Naive B cell (primary cell): ENCODE results near the gene EGFL6. TPM values are rescaled to one million over a fixed set of nuclear protein-coding genes. Genes with fewer than 3 reads are reported as not detected.

Experiments used
- ATAC-seq, 2 donors: fragments of 150-1000 bp; cut with Tn5 transposase; 2 replicates each; pipeline ENCODE4 v1.10.0; 2021; ENCODE audit warnings: low read depth in 2 of 2, mild to moderate bottlenecking in 2 of 2, moderate library complexity in 2 of 2
- DNase-seq: peaks from one replicate; pipeline ENCODE4 v3.0.0; 2022
- H3K27ac Mint-ChIP-seq, 6 donors: one replicate each; pipeline ENCODE4 v1.8.0; 2020 to 2022; ENCODE audit warnings: mild to moderate bottlenecking in 6 of 6, mixed read lengths in 6 of 6, moderate library complexity in 5 of 6, inconsistent platforms in 2 of 6
- H3K27me3 Mint-ChIP-seq, 3 donors: one replicate each; pipeline ENCODE4 v1.8.0; 2021 to 2022; ENCODE audit warnings: mixed read lengths in 3 of 3, mild to moderate bottlenecking in 1 of 3
- H3K36me3 Mint-ChIP-seq, 2 donors: one replicate each; pipeline ENCODE4 v1.8.0; 2020 to 2022; ENCODE audit warnings: mixed read lengths in 2 of 2, inconsistent platforms in 1 of 2, mild to moderate bottlenecking in 1 of 2
- H3K4me1 Mint-ChIP-seq, 3 donors: one replicate each; pipeline ENCODE4 v1.8.0; 2020 to 2022; ENCODE audit warnings: mixed read lengths in 3 of 3, inconsistent platforms in 1 of 3, mild to moderate bottlenecking in 1 of 3, moderate library complexity in 1 of 3
- H3K4me3 Mint-ChIP-seq, 8 donors: one replicate each; pipeline ENCODE4 v1.8.0; 2020 to 2022; ENCODE audit warnings: mild to moderate bottlenecking in 8 of 8, mixed read lengths in 8 of 8, moderate library complexity in 8 of 8, inconsistent platforms in 2 of 8
- H3K9me3 Mint-ChIP-seq, 7 donors: one replicate each; pipeline ENCODE4 v1.8.0; 2020 to 2022; ENCODE audit warnings: mixed read lengths in 7 of 7, mild to moderate bottlenecking in 5 of 7, inconsistent platforms in 2 of 7, moderate library complexity in 1 of 7
- polyA plus RNA-seq, 6 donors: library from polyadenylated mRNA; unstranded; fragments of 300-500 nt; fragmentation: Illumina TruSeq; gene quantifications; one replicate each; pipeline ENCODE4 v1.2.3, GENCODE V29; 2021; ENCODE audit warnings: low read depth in 6 of 6

EGFL6 gene
- polyA plus RNA-seq, 6 donors from 2014 or later = not detected

DNA sequence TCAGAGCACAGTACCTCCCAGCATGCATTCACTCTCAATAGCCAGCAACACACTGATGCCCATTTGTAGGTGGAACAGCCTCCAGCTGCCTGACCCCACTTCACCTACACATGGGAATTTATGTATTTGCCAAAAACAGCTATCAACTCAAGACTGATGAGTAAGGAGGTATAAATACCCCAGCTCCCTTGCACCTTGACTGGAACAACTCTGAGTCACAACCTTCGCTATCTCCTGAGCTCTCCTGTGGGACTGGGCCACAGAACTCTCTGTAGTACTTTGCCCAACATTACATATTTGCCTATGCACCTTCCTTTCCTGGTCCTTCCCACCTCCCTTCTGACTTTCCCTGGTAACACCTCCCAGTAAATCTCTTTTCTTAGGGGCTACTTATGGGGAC lies 16.5 kb upstream of the EGFL6 start:
- Mint-ChIP-seq H3K4me1 (no peaks in the 10 kb centered on the region), H3K9me3 (peaks cover 0 to 21% (median 2%) of the 10 kb centered on the region in 7 donors), H3K27me3 (peaks cover 0 to 56% (median 25%) of the 10 kb centered on the region in 3 donors), H3K27ac (no peak overlapping the region), H3K4me3 (no peak overlapping the region), H3K36me3 (peaks cover 0 to 5% of the 10 kb centered on the region in 2 donors)
- no peak for DNase-seq
- no peak for ATAC-seq

DNA sequence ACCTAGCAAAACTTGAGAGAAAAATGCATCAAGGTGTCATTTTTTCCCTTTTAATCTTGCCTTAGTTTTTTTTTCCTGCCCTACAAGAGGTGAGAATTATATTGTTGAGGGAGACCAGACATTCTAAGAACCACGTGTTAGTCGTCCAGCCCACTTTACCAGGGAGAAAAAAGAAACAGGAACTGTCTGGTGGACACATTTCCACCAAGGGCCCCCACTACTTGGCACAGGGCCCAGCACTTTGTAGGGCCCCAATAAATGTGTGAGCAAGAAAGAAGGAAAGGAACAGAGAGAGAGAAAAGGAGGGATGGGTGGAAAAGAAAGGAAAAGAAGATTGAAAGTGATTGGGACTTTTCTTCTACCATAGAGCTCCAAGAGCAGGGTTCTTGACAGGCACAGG lies 3.9 kb upstream of the EGFL6 start:
- no peak overlapping the region for H3K27ac Mint-ChIP-seq
- peaks cover 0 to 5% (median 0%) of the 10 kb centered on the region in 3 donors for H3K4me1 Mint-ChIP-seq
- no peaks in the 10 kb centered on the region for H3K36me3 Mint-ChIP-seq
- DNase-seq = no peak
- no peak overlapping the region for H3K4me3 Mint-ChIP-seq
- H3K27me3 Mint-ChIP-seq = peaks cover 18 to 71% (median 26%) of the 10 kb centered on the region in 3 donors
- no peak for ATAC-seq
- H3K9me3 Mint-ChIP-seq = peaks cover 0 to 10% (median 0%) of the 10 kb centered on the region in 7 donors

DNA sequence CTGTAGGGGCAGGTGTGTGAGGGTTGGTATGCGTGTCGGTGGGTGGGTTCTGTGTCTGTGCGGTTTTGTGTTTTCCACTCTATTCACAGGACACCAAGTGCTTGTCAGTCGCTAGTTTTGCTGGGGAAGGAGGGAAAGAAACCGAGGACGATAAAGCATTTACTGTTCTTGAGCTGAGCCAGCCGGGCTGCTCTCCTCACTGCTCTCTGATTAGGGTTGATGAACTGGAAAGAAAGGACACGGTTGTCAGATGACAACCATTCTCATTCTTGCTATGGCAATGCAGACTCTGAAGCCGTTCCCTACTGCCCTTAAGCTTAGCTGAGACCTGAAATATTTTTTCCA lies 832 bp downstream of the EGFL6 start:
- Mint-ChIP-seq H3K4me1 (peaks cover 0 to 5% (median 0%) of the 10 kb centered on the region in 3 donors), H3K9me3 (peaks cover 0 to 10% (median 0%) of the 10 kb centered on the region in 7 donors), H3K4me3 (peak overlapping the region in 6 of 8 donors; percentile 6 to 74 (median 42)), H3K36me3 (no peaks in the 10 kb centered on the region), H3K27ac (no peak overlapping the region), H3K27me3 (peaks cover 21 to 62% (median 28%) of the 10 kb centered on the region in 3 donors)
- no peak for DNase-seq
- no peak for ATAC-seq

DNA sequence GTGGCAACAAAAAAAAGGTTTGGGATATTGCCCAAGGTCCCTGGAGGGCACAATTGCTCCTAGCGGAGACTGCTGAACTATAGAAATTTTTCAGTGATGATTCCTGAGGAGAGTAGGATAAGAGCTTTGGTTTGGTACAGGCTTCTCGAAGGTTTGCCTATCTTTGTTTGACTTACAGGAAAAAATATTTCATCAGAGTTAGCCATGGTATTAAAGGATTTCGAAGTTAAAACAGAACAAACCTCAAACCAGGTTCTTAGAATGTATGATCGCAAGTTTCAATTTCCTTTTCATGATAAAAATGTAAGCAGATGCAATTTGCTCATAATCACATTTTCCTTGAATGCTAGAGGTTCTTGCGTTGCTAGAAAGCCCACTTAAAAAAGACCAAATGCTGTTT lies 1.7 kb downstream of the EGFL6 start:
- ATAC-seq (no peak), DNase-seq (no peak)
- Mint-ChIP-seq H3K9me3 (peaks cover 0 to 10% (median 5%) of the 10 kb centered on the region in 7 donors), H3K27me3 (peaks cover 21 to 58% (median 28%) of the 10 kb centered on the region in 3 donors), H3K36me3 (no peaks in the 10 kb centered on the region), H3K27ac (no peak overlapping the region), H3K4me1 (peaks cover 0 to 5% (median 0%) of the 10 kb centered on the region in 3 donors), H3K4me3 (no peak overlapping the region)

DNA sequence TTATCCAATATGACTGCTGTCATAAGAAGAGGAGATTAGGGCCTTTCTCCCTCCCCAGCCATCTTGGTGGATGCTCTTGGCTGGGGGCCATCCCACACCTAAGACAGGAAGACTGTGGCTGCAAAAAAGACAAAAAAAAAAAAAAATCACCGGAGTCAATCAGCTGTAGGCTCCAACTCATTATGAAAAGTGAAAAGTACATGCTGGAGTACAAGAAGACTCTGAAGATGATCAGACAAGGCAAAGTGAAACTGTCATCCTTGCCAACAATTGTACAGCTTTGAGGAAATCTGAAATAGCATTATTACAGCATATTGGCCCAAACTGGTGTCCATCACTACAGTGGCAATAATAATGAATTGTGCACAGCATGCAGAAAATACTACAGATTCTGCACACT lies 5.2 kb downstream of the EGFL6 start:
- Mint-ChIP-seq H3K36me3 (no peaks in the 10 kb centered on the region), H3K4me1 (peaks cover 0 to 5% (median 0%) of the 10 kb centered on the region in 3 donors), H3K27me3 (peaks cover 11 to 38% (median 11%) of the 10 kb centered on the region in 3 donors), H3K4me3 (no peak overlapping the region), H3K9me3 (peaks cover 0 to 20% (median 5%) of the 10 kb centered on the region in 7 donors), H3K27ac (no peak overlapping the region)
- no peak for ATAC-seq
- no peak for DNase-seq

DNA sequence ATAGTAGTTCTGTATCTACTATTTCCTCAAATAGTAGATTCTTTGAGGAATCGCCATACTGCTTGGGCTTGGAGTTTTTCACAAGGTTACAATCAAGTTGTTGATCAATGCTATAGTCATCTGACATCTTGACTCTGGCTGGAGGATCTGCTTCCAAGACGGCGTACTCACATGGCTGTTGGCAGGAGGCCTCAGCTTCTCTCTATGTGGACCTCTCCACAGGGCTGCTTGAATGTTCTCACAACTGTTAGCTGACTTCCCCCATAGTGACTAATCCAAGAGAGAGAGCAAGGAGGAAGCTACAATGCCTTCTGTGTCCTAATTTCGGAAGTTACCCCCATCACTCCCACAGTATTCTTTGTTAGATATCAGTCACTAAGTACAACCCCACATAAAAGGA lies 10.3 kb downstream of the EGFL6 start:
- Mint-ChIP-seq H3K9me3 (peaks cover 6 to 26% (median 11%) of the 10 kb centered on the region in 7 donors), H3K36me3 (peaks cover 0 to 9% of the 10 kb centered on the region in 2 donors), H3K27ac (peak overlapping the region in 1 of 6 donors; percentile 36), H3K4me1 (no peaks in the 10 kb centered on the region), H3K27me3 (peaks cover 14 to 50% (median 17%) of the 10 kb centered on the region in 3 donors), H3K4me3 (no peak overlapping the region)
- ATAC-seq (no peak), DNase-seq (no peak)

DNA sequence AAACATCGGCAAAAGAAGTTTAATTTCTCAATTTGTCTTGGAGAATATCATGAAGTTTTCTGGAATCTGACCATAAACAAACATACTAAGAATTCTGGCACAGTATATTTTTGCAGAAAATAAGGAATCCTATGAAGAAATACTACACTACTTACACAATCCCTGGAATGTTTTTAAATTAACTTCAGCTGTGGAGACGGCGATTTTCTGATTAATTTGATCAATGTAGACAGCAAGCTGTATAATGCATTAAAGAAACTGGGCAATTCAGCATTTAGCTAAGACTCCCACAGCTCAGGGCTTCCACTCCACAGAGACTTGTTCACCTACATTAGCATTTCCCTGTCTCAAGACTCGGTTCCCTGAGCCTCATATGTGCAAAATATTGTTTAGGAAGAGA lies 12.2 kb downstream of the EGFL6 start:
- no peak overlapping the region for H3K4me3 Mint-ChIP-seq
- no peak for DNase-seq
- H3K9me3 Mint-ChIP-seq = peaks cover 6 to 26% (median 16%) of the 10 kb centered on the region in 7 donors
- no peaks in the 10 kb centered on the region for H3K4me1 Mint-ChIP-seq
- no peak for ATAC-seq
- no peak overlapping the region for H3K27ac Mint-ChIP-seq
- H3K36me3 Mint-ChIP-seq = peaks cover under 1 to 17% of the 10 kb centered on the region in 2 donors
- peaks cover 19 to 60% (median 28%) of the 10 kb centered on the region in 3 donors for H3K27me3 Mint-ChIP-seq

DNA sequence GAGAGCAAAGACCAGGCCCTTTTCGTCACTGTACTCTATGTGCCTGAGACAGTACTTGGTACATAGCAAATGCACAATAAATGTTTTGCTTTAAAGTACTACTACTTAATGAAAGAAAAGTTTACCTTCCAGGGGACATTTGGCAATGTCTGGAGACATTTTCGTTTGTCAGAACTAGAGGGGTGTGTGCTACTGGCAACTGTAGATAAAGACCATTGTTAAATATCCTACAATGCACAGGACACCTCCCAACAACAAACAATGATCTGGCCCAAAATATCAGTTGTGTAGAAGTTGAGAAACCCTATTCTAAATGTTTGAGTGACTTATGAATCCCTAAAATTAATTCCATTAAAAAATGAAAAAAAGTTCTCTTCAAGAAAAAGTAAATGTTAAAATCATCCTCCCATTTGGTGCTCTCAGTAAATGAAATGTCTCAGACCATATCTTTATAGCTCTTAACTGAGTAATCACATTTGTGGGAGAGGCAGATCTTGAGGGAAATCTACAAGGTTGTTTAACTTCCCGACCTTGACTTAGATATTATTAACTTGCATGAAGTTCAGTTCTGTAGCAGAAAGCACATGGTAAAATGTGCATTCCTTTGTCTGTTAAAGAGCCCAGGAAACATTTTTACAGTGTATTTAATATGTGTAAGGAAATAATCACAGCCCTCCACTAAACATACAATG lies 18.5 kb downstream of the EGFL6 start:
- no peak overlapping the region for H3K27ac Mint-ChIP-seq
- H3K4me1 Mint-ChIP-seq = no peaks in the 10 kb centered on the region
- H3K4me3 Mint-ChIP-seq = no peak overlapping the region
- peaks cover 0 to 19% (median 9%) of the 10 kb centered on the region in 7 donors for H3K9me3 Mint-ChIP-seq
- H3K36me3 Mint-ChIP-seq = peaks cover 5 to 11% of the 10 kb centered on the region in 2 donors
- DNase-seq (no peak), ATAC-seq (no peak)
- peaks cover 10 to 68% (median 21%) of the 10 kb centered on the region in 3 donors for H3K27me3 Mint-ChIP-seq

DNA sequence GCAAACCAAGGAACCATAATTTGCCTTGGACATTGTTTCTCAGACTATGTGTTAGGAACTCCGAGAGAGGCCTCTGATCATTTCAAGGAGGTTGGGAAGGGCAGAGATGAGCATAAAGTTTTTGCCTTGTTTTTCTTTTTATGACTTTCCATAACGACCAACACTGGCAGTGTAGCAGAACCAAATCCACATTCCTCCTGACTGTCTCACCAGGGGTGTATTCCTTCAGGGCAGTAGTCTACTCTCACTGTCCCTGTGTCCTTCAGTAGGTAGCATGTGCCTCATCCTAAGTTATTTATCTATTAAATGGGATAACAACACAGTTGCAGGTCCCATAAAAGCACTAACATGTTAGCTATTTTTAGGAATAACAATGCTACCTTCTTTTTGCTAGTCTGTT lies 20.8 kb downstream of the EGFL6 start:
- ATAC-seq = no peak
- H3K4me3 Mint-ChIP-seq = no peak overlapping the region
- peaks cover under 1 to 66% (median 10%) of the 10 kb centered on the region in 3 donors for H3K27me3 Mint-ChIP-seq
- no peak overlapping the region for H3K27ac Mint-ChIP-seq
- peaks cover 0 to 14% (median 6%) of the 10 kb centered on the region in 7 donors for H3K9me3 Mint-ChIP-seq
- H3K36me3 Mint-ChIP-seq = peaks cover 2 to 5% of the 10 kb centered on the region in 2 donors
- no peak for DNase-seq
- H3K4me1 Mint-ChIP-seq = no peaks in the 10 kb centered on the region

DNA sequence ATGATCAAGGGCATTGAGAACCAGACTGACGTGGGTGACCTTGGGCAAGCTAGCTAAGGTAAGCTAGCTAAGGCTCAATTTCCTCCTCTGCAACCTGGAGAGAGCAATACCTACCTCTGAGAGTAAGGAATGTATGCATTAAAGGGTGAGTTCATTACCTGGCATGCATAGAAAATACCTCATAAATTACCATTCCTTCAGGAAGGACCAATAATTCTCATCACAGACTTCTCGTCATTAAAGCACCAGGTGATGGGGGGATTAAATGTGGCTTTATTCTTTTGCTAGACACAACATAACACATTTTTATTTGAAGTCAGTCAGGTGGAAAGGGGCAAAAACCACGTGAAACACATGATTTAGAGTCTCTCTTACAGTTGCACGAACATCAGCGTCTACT lies 21.5 kb downstream of the EGFL6 start:
- DNase-seq = no peak
- H3K4me1 Mint-ChIP-seq = no peaks in the 10 kb centered on the region

DNA sequence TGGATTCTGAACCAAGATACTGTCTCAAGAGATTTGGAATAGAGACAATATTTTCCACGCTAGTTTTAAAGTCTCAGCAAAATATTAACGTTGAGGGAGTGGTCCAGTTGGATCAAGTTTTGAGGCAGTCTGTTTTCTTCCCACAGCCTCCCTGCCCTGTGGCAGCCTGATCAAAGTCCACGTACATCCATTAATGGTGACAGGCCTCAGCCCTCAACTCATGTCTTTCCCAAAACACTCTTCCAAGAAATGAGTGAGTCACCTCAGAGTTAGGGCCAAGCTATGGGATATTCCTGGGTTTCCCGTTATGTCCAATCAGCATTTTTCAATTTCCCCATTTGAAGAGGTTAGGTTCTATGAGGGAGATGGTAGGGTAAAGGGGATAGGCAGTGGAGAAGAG lies 28.5 kb downstream of the EGFL6 start:
- no peak overlapping the region for H3K4me3 Mint-ChIP-seq
- peaks cover 0 to 4% of the 10 kb centered on the region in 2 donors for H3K36me3 Mint-ChIP-seq
- no peak for DNase-seq
- no peak overlapping the region for H3K27ac Mint-ChIP-seq
- no peaks in the 10 kb centered on the region for H3K4me1 Mint-ChIP-seq
- peaks cover 0 to 40% (median 0%) of the 10 kb centered on the region in 3 donors for H3K27me3 Mint-ChIP-seq
- peaks cover 0 to 10% (median 3%) of the 10 kb centered on the region in 7 donors for H3K9me3 Mint-ChIP-seq
- no peak for ATAC-seq

More for the DNA sequence above, 21.5 kb downstream of the EGFL6 start:
- Mint-ChIP-seq H3K27me3 (peaks cover 0 to 59% (median 6%) of the 10 kb centered on the region in 3 donors), H3K4me3 (no peak overlapping the region), H3K27ac (no peak overlapping the region), H3K9me3 (peaks cover 0 to 14% (median 6%) of the 10 kb centered on the region in 7 donors), H3K36me3 (peaks cover 0 to 5% of the 10 kb centered on the region in 2 donors)
- ATAC-seq = no peak

DNA sequence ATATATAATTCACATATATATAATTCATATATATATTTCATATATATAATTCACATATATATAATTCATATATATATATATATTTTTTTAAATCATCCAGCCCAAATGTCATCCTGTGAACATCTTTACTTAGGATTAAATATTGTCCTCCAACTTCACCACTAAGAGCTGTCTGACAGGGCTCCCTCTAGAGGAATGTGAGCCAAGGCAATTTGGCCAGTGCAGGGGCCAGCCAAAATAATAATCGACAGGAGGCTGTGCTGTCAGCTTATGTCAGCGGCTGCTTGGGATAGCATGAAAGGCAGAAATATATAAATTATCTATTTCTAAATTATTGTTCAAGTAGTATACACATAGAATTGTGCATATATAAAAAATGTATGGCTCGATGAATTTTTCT lies 29.5 kb downstream of the EGFL6 start:
- H3K4me3 Mint-ChIP-seq = no peak overlapping the region
- no peak for ATAC-seq
- H3K9me3 Mint-ChIP-seq = peaks cover 0 to 10% (median 3%) of the 10 kb centered on the region in 7 donors
- H3K36me3 Mint-ChIP-seq = peaks cover 0 to 4% of the 10 kb centered on the region in 2 donors
- H3K27ac Mint-ChIP-seq = peak overlapping the region in 1 of 6 donors; percentile 51
- no peak for DNase-seq
- no peaks in the 10 kb centered on the region for H3K4me1 Mint-ChIP-seq
- H3K27me3 Mint-ChIP-seq = peaks cover 0 to 35% (median 0%) of the 10 kb centered on the region in 3 donors

DNA sequence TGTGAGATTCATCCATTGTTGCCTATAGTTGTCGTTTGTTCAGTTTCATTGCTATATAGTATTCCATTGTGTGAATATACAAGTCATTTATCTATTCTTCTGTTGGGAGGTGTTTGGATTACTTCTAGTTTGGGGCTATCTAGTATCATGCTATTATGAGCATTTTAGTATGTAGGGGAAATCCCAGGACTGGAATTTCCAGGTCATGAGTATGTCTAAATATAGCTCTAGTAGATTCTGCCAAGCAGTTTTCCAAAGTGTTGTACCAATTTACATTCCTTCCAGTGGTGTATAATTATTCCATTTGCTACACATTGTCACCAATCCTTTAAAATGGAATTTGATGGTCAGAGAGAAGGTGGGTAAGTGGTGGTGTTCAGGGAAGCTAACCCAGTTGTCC lies 30.1 kb downstream of the EGFL6 start:
- ATAC-seq (no peak), DNase-seq (no peak)
- H3K4me1 Mint-ChIP-seq = no peaks in the 10 kb centered on the region
- peaks cover 0 to 10% (median 3%) of the 10 kb centered on the region in 7 donors for H3K9me3 Mint-ChIP-seq
- H3K27me3 Mint-ChIP-seq = peaks cover 0 to 35% (median 0%) of the 10 kb centered on the region in 3 donors
- peaks cover 0 to 4% of the 10 kb centered on the region in 2 donors for H3K36me3 Mint-ChIP-seq
- no peak overlapping the region for H3K27ac Mint-ChIP-seq
- H3K4me3 Mint-ChIP-seq = no peak overlapping the region

DNA sequence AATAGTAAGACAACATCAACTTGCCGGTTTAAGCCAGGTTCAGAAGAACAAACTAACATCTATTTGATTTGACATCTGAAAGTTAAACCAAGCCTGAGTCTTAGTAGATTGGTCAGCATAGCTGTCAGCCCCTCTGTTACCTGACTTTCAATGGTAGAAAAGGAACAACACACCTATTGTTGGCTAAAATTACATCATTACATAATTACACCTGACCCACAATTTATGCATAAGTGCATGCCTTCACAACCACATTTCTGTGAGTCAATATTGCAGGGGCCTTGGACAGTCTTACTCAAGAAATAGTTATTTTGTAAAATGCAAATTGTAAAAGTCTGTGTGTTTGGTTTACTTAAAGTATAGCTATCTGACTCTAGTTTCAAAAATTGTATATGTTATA lies 36.2 kb downstream of the EGFL6 start:
- ATAC-seq (no peak), DNase-seq (no peak)
- Mint-ChIP-seq H3K4me1 (no peaks in the 10 kb centered on the region), H3K9me3 (peaks cover 0 to 10% (median 3%) of the 10 kb centered on the region in 7 donors), H3K27ac (no peak overlapping the region), H3K36me3 (peaks cover 0 to 4% of the 10 kb centered on the region in 2 donors), H3K4me3 (no peak overlapping the region), H3K27me3 (peaks cover 0 to 41% (median 4%) of the 10 kb centered on the region in 3 donors)
